Activated CD4-positive, CD25-positive, alpha-beta regulatory T cell treated with anti-CD3 and anti-CD28 coated beads, Interleukin-2, amount 50 U/mL, for 24 hours (primary cell): ENCODE results near the gene CHID1.

Experiments
- ATAC-seq, 2 donors: fragments of 150-1000 bp; cut with Tn5 transposase; one replicate each; pipeline ENCODE4 v1.10.0; 2021; ENCODE audit warnings: mild to moderate bottlenecking in 1 of 2, moderate library complexity in 1 of 2

CHID1 gene

GRCh38 chr11:883527-883926, 27.1 kb downstream of the CHID1 start:
- no peak for ATAC-seq

DNA sequence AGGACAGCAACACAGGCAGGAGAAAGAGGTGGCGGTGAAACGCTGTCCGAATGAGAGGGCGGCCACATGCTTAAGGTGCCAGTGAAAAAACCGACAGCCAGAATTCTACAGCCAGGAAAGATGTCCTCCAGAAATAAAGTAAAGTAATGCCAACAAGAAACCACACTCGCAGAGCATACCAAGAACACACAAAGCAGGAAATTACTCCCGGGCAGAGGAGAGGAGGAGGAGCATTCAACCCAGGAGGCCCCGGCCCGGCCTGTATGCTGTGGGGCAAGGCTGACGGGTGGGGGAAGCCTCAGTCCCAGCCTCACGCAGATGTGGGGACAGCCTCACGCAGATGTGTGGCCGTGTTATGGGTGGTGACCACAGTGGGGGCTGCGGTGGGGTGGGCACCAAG, 28.0 kb downstream of the CHID1 start:
- ATAC-seq: no peak

DNA sequence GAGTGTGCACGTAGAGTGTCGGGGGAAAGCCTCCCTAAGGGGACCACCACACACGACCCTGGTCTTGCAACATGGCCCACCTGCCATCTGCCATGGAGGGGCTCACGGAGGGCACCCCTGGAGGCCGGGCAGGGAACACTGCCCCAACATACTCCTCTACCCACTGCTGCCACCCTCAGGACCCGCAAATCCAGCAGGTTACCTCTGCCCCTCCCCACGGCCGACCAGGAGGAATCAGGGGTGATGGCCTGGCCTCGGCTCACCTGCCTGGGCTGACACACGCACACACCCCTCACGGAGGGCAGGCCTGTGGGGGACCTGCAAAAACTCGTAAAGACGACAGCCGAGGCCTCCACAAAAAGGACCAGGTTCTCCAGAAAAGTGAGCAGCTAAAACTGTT, 30.2 kb downstream of the CHID1 start:
- no peak for ATAC-seq

- peak in 1 of 2 donors; percentile 17 for ATAC-seq
These were observed 33.0 kb downstream of the CHID1 start for GRCh38 chr11:877565-877964.

DNA sequence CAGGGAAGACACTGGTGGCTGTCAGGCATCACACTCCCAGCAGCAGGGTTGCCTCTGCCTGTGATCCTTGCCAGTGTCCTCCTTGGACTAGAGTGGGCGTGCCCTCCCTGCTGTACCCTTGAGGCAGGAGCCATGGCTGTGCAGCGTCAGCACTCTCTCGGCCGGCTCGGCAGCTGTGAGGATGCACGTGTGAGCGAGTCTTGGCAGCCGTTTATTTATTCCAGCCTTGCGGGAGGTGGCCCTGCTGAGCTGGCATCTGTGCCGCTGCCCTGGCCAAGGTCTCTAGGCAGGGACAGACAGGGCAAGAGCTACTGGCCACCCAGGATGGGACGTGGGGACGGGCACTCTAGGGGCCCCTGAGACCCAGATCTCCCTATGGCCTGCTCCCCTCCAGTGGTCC, 34.1 kb downstream of the CHID1 start:
- ATAC-seq: no peak

GRCh38 chr11:875769-876301, 34.8 kb downstream of the CHID1 start:
- ATAC-seq: no peak

DNA sequence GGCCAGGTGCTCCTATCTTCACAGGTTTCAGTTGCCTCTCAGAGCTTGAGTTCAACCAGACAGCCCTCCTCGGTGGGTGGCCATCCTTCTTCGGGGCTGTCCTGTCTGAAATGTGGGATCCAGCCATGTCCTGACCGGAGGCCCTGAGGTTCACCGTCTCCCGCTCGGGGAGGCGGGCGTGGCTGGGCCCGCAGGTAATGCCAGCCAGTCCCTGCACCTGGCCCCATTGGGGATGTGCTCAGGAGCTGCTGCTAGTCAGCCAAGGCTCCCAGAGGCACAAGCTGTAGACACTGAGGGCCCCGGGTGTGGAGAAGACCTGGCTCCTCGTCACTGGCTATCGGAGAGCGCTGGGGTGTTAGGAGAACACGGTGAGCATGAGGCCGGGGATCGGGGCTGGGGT, 35.4 kb downstream of the CHID1 start:
- no peak for ATAC-seq

DNA sequence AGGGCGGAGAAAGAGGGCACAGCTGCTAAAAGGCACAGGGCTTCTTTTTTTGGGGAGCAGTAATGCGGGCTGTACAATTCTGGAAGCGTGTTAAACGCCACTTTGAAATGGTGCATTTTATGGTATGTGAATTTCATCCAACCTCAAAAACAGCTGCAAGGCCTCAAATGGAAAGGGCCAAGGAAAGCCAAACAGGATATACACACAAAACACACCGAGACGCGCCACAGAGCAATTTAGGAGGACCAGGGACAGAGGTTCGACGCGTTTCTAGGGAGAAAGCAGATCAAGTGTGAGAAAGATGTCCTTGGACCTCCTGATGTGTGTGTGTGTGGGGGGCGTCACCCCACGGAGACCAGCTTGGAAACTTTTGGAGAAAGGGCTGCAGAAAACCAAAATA, 36.9 kb downstream of the CHID1 start:
- ATAC-seq: no peak

DNA sequence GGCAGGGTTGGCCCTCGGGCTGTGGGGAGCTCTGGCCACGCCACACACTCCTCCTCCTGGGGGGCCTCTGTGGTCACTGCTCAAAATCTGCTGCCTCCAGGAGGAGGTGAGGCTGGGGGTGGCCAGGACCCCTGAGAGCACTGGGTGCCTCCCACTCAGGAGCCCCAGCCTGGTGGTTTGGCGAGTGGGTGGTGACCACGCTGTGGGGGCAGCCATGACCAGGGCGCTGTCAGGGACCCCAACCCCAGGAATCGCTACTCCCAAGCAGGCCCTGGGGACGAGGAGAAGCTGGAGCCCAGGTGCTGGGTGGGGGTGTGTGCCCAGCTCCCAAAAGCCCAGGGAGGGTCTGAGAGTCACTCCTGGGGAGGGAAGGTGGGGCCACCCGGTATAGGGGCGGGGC, 37.8 kb downstream of the CHID1 start:
- ATAC-seq: no peak

- ATAC-seq: no peak
These were observed 39.1 kb downstream of the CHID1 start for GRCh38 chr11:871472-871871.

DNA sequence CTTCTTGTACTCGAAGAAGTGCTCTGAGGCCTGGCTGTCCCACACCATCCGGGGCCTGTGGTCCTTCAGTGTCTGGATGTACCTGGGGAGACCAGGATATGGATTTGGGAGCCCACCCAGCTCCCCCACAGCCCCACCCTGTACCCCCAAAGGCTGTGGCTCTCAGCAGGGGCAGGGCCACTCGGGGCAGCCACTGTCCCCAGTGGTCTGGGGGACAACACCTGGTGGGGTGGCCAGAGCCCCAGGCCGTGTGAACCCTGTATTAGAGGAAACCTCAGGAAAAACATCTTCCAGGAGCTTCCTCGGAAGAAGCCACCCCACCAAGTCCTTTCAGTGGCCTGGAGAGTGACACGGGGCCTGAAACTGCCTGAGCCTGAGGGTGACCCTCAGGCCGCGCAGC, 40.2 kb downstream of the CHID1 start:
- no peak for ATAC-seq

DNA sequence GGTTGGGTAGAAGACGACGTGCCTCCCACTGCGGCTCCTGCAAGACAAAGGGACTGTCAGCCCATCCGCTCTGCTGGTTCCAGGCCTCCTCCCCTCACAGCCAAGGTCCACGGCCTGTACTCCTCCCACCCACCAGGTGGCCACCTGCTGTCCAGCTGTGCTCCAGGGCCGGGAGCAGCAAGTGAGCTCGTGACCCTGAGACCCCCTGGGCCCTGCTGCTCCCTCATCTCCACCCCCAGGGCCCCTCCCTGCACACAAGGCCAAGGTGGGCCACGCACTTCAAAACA, 40.5 kb downstream of the CHID1 start:
- no peak for ATAC-seq

DNA sequence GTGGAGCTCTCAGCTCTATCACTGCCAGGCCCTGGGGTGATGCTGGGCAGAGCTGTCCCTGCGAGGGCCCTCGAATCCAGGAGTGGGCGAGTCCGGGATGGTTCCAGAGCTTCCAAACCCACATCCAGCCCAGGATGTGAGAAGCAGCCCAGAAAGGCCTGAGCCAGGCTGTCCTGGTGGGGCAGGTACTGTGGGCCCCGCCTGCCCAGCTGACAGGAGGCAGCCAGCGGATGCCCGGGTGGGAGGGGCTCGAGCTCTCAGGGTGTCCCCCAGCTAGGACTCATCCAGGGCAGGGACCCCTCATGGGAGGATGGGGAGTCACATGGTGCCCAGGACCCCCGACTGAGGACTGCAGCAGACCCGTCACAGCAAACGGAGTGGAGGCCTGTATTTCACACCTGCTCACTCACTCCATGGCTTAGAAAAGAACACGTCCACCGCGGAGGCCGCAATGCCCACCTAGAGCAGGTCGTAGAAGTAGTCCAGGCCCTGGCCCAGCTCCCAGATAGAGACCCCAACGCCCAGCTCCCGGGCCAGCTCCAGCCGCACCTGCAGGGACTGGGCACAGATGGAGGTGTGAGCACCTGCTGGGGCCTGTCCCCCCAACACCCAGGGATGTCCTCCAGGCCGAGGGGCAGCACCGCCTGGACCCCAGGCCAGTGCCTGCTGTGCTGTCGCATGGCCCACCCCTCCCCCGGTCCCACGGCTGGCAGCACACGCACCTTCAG, 41.0 kb downstream of the CHID1 start:
- no peak for ATAC-seq

DNA sequence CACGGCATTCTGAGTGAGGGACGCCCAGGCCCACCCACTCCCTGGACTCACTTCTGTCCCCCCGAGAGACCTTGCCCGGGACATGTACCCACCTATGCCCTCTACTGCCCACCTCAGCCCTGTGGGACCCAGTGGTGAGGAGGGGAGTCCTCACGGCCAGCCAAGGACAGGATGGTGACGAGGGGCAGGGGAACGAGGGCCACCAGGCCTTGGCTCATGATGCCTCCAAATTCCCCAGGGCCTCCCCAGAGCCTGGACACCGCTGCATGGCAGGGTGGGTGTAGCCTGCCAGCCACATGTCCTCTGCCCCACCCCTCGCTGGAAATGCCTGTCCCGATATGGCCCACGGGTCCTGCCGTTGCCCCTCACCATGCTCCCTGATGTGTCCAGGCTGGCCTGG, 41.8 kb downstream of the CHID1 start:
- ATAC-seq: no peak

DNA sequence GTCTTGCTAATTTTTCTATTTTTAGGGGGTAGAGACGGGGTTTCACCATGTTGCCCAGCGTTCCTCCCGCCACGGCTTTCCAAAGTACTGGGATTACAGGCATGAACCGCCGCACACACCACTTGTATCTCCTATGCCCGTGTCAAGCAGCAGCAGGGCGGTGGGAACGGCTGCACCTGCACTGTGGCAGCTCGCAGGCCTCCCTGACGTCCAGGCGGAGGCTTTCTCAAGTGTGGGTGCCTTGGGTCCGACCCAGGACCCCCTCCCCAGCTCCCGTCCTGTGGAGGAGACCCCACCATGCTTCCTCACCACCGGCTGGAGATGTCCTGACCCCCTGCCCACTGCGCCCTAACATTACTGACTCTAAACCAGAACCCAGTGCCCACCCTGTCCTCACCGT, 42.2 kb downstream of the CHID1 start:
- ATAC-seq: no peak

DNA sequence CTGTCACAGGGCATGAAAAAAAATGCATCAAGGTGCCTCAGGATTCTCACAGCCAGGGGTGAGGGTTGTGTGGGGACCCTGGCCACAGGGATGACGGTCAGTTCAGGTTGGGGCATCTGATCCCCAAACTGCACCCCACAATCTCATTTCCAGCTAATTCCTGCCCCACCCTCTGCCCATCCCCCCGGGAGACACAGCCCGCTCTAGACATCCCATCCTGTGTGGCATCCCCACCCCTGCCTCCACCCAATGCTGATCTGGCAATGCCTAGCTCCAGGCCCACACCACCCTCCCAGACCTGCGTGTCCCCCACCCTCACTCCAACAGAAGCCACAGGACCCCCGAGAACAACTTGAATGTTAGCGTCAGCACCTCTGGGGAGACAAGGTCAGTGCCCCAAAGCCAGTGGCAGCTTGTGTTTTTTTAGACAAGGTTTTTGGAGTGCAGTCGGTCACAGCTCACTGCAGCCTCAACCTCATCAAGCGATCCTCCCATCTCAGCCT, 42.7 kb downstream of the CHID1 start:
- no peak for ATAC-seq

DNA sequence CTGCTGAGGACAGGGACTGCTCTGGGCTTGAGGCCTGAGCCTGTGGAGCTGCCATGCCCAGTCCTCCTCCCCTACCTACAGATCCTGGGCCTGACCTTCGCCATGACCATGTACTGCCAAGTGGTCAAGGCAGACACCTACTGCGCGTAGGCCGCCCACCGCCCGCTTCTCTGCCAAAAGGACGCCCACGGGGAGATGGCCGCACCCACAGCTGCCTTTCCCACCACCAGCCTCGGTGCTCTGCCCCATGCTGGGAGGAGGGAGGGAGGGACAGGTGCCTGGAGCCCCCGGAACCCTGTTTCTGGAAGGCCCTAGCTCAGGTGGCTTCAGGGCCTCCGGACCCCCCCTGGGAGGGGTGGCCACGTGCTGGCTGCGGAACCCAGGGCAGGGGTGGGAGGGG, 44.1 kb downstream of the CHID1 start:
- no peak for ATAC-seq

DNA sequence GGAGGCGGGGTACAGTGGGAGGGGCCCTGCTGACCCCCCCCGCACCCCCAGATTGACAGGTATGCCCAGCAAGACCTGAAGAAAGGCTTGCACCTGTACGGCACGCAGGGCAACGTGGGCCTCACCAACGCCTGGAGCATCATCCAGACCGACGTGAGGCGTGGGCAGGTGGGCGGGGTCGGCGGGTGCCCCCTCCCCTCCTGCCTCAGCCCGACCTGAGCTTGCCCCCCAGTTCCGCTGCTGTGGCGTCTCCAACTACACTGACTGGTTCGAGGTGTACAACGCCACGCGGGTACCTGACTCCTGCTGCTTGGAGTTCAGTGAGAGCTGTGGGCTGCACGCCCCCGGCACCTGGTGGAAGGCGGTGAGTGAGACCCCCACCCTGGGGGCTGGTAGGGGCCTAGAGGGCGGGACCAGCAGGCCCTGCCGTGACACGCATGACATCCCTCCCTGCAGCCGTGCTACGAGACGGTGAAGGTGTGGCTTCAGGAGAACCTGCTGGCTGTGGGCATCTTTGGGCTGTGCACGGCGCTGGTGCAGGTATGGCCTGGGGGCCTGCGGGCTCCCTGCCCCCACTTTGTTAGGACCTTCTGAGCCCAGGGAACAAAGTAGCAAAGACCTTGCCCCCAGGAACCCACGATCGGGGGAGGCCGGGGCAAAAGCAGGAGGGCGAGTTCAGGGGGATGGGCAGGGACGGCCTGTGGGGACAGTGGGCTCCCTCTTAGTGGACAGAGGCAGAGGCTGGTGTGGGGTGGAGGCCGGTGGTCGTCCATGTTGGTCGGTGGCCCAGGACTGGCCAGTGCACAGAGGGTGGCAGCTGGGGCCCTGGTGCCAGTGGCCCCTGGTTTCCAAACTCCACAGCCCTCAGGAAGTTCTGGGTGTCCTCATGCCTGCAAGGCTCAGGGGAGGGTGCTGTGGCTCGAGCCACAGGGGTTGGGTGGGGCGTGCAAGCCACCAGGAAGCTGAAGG, 44.9 kb downstream of the CHID1 start:
- ATAC-seq: no peak

GRCh38 chr11:864898-865297, 45.7 kb downstream of the CHID1 start:
- ATAC-seq: no peak

DNA sequence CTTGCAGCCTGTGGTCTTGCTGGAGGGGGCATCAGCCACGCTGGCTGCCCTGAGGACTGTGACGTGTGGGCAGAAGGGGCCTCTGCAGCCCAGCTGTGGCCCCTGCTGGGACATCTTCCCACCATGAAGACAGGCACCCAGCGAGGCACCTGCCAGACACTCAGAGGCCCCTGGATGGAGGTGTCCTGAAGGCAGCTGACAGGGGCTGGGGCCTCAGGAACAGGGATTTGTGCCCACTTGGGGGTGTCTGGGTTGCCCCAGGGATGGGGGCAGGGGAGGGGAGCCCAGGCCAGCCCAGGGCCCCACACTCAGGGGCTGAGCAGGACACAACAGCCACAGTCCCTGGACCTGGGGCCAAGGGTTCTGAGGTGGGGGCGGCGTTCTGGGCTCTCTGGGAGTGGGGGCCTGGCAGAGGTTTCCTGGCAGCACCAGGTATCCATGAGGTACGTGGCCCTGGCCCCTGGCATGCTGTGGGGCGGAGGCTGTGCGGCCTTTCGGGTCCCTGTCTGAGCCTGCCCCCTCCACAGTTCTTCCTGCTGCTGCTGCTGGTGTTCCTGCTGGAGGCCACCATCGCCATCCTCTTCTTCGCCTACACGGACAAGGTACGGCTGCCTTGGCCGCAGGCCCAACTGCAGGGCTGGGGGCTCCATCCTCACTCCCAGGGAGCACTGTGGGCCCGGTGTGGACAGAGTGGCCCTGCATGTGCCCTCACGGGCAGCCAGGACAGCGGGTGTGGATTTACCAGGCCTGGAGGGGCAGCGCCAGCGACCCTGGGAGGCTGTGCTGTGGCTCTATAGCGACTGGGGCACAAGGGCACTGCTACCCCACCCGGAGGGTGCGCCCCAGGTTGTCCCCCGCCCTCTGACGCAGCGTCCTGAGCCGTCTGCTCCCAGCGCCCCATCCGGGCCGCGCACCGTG, 46.4 kb downstream of the CHID1 start:
- no peak for ATAC-seq

DNA sequence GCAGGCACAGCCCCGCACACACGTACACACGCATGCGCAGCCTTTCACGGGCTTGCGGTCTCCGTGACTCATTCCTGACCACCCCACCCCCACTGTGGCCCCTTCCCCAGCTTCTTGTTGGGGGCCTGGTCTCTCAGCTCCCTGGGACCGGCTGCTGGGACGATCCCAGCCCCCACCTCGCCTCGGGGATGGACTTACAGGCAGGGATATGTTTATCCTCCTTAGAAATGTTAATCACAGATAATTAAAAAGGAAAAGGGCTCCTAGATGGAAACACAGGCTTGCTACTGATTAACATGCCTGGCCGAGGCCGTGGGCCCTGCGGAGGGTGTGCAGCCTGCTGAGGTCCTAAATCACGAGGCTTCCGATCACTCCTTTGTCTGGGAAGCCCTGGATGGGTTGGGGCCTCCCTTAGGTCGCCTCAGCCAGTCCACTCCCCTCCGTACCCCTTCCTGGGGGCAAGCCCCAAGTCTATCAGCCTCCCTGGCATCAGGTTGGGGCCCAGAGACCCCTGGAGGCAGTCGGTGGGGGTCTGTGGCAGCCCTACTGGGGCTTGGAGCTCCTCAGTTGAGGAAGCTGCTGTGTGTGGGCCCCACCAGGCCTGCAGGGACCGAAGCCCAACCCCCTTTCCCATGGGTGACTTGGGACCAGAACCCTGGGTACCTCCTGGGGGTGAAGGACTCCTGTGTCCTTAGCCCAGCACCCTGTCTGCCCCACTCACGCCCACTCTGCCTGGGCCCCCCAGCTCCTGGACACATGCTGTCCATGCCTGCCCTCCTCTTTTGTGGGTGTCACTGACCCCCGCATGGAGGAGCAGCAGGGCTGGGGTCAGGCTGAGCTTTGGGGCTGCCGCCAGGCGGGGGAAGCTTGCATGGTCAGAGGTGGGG, 47.3 kb downstream of the CHID1 start:
- ATAC-seq: no peak

- ATAC-seq: no peak
These were observed 48.0 kb downstream of the CHID1 start for GRCh38 chr11:862696-863022.
